Measurements from ENCODE around the gene WIPF1.

WIPF1 gene

DNA sequence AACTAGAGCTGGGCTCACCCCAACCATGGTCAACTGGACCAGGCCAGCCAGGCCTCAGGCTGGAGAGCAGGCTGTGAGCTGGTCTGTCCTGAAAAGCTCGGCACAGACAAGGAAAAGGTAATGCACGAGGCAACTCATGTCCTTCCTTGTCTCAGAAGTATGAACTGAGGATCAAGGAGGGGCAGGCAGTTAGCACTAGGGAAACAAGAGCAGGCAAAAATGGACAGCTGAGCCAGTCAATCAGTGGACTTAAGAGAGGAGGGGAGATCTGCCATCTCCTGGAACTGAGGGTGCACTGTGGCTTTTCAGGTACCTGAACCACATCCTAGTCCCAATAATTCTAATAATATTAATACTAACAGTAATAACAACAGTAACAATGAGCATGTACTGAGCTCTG, 20.6 kb upstream of the WIPF1 start:
- DNase-seq, result no peak

DNA sequence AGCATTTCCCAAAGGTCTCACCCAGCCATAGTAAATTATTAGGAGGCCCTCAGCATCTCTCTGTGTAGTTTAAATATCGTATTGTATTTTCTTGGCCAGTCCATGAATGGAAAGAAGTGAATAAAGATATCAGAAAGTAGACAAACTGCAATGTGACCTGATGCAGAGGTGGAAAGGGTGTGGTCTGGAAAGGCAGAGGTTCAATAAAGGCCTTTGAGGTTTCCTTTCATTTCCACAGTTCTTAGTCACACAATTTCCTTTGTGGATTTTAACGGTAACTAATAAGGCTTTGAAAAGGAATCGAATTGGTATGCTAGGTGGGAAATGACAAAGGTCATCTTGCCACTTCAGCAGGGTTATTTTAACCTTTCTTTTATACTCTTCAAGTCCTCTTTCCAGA, 20.1 kb upstream of the WIPF1 start:
- no peak for DNase-seq

- no peak for DNase-seq
These were observed 19.5 kb upstream of the WIPF1 start for GRCh38 chr2:174617120-174617519.

DNA sequence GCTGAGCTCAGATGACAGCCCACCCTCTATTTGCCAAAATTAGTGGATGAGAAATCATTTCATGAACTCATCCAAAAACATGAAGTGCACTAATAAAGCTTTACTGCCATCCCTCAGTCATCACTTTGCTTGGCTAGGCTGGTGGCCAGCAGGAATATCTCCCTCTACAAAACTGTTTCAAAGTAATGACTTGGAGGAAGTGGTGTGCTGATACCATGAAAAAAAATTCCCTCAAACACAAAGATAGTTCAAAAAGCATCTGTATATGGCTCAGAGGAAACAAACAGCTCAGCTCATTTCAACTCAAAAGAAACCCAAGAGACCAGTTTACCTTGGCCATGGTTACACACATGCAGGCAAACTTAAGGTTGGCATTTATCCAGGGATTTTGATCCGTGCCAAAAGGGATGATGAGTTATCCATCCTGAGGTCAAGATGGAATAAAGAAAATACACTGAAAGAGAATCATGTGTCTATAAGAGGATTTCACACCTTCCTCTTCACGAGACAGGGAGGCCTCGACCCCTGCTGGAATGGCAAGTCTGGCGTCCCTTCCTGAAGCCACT, 18.4 kb upstream of the WIPF1 start:
- DNase-seq, result no peak

DNA sequence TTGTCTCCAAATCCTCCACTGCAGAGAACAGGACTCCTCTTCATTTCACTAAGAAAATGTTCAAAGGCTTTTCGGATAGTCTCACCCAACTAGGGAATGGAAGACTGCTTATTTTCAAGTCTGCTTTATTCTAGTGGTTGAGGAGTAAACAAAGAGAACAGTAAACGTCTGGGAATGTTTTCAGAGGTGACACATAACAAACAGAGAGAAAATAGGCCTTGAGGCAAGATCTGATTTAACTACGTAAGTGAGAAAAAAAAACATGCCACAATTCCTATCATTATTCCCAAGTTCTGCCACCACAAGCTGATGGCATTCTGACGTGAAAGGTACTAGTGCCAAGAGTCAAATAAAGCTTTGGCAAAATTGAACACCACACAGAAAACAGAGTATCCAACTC, 16.7 kb upstream of the WIPF1 start:
- DNase-seq, result no peak

- no peak for DNase-seq
These were observed 15.9 kb upstream of the WIPF1 start for GRCh38 chr2:174613531-174613930.

DNA sequence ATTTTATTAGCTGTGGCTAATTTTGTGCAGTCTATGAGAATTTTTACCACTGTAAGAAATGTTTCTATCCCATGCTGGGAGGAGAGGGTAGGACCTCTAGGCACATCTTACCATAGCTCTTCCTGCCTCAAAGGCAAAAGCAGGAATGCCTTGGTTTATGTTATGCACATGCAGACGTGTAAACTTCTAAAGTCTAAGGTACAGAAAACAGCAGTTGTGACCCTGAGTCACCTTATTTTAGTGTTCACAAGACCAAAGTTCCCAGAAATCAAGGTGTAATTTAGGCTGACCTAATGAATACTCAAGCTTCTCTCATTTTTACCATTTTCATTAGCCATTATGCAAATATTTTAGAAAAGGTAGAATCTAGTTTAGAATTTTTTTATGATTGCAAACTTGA, 15.4 kb upstream of the WIPF1 start:
- no peak for DNase-seq

GRCh38 chr2:174611854-174612253, 14.2 kb upstream of the WIPF1 start:
- no peak for DNase-seq

GRCh38 chr2:174611006-174611405, 13.4 kb upstream of the WIPF1 start:
- no peak for DNase-seq

GRCh38 chr2:174610243-174610995, 12.8 kb upstream of the WIPF1 start:
- DNase-seq, result no peak

DNA sequence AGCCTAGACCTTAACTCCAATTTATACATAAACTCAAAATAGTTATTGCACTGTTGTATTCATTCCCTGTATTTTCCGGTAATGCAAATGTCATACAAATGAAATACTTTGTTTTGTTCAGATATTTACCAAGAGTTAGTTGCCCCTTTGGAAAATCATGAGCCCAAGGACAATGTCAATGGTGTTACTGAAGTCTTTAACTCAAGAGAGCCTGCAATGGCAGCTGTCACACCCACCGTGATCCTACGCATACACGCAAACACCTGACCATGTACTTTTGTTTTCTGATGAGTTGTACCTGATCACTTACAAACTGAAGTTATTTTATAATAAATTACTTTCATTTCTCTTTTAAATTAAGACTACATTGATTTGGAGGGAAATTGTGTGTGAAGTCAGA, 11.7 kb upstream of the WIPF1 start:
- DNase-seq, result no peak

GRCh38 chr2:174608866-174609214, 11.2 kb upstream of the WIPF1 start:
- no peak for DNase-seq

GRCh38 chr2:174607989-174608865, 10.6 kb upstream of the WIPF1 start:
- DNase-seq, result no peak

GRCh38 chr2:174607584-174607983, 10.0 kb upstream of the WIPF1 start:
- no peak for DNase-seq

GRCh38 chr2:174606336-174606735, 8.7 kb upstream of the WIPF1 start:
- DNase-seq, result no peak

- DNase-seq, result no peak
These were observed 8.1 kb upstream of the WIPF1 start for GRCh38 chr2:174605687-174606086.

DNA sequence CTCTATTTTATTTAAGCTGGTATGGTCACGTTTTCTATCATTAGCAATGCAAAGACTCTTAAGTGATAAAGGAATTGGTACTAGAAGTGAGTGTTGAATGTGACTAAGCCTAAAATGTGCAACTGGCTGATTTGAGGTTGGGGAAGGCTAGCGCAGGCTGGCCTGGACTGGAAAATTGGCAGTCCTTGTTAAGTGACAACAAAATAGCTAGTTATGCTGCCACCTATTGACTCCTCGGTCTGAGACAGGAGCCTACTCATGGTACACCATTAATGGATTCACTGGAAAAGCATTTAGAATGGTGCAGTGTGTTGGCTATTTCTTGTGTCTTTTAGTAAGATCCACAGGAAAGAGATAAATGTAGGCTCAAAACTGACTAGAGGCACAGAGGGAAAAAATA, 5.7 kb upstream of the WIPF1 start:
- DNase-seq, result no peak

GRCh38 chr2:174602745-174603144, 5.1 kb upstream of the WIPF1 start:
- DNase-seq, result no peak

DNA sequence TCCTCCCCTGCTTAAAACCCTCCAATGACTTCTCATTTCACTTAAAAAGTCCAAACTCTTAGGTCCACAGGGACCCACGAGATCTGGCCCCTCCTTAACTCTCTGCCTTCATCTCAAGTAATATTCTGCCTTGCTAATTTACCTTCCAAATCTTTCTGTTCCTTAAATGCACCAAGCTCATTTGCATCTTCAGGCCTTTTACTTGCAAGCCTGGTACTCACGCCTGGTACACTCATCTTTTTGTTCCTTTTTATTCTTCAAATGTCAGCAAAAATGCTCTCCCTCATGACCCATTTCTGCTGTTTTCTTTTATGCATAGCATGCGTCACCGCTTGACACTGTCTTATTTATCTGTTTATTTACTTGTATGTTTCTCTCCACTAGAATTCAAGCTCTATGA, 2.7 kb upstream of the WIPF1 start:
- DNase-seq, result no peak

DNA sequence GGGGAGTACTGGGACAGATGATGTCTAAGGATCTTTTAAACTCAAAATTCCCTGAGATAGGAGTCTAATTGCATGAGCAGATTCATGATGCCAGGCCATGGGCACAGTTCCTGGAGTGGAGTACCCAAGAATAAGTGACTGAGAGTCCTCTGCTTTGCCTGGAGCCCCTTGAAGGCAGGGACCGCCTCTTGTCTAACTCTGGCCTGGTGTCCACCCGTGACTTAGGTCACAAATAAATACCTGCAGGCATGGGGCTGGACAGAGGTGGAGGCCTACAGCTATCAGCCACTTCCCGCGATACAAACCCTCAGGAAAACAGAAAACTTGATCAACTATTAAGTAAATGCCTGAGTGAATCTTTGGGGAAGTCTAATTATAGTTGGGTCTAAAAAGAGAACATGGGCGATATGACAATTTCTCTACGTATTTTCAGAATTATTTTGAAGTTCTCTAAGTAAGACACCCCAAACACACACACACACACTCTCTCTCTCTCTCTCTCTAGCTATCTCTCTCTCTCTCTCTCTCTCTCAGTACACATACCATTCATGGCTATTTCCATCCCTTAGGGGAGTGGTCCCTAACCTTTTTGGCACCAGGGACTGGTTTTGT, 1.8 kb upstream of the WIPF1 start:
- DNase-seq, result no peak

- no peak for DNase-seq
These were observed 627 bp downstream of the WIPF1 start for GRCh38 chr2:174597009-174597344.

- no peak for DNase-seq
These were observed 1.7 kb downstream of the WIPF1 start for GRCh38 chr2:174595891-174596397.

DNA sequence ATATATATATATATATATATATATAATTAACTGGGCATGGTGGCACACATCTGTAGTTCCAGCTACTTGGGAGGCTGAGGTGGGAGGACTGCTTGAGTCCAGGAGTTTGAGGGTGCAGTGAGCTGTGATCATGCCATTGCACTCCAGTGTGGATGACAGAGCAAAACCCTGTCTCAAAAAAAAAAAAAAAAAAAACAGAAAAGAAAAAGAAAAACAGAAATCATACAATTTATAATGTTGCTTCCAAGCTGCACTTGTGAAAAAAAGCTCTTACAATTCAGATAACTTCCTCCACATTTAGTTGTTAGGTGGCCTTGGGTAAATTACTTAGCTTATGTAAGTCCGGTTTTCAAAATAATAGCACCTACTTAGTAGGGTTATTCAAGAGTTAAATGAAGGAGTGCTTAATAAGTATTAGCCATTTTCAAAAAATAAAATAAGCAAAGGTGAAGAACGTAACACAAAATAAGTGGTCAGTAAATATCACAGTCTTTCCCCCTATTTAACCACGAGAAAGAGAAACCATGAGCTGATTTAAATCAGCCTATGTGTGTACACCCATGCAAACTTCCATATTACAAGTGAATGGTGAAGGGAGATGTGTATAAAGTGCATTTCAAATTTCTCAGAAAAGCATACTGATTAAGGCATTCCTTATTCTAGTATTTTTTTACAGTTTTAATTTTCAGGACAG, 2.3 kb downstream of the WIPF1 start:
- no peak for DNase-seq
